Spleen (tissue), 7 donors: ENCODE measurements around the gene STAMBP.
"Not testable (repeated sequence)": the region's sequence is repeated elsewhere in the genome, so short reads cannot be mapped to it uniquely, and the experiment has no call there.

ENCODE experiments used
- POLR2A ChIP-seq, 3 donors: fragments of 450-650 bp; IDR thresholded peaks; one replicate each; pipeline ENCODE4 v1.5.1; 2017; ENCODE audit warnings: antibody characterized with exemption in 3 of 3, mild to moderate bottlenecking in 1 of 3
- TF ChIP-seq, protein P1 (sequence below), 11 experiments: fragments of 200-600 bp in 7 of 11; fragments of 450-650 bp in 4 of 11; sonication (generic) in 4 of 11; IDR thresholded peaks in 8 of 11; conservative IDR thresholded peaks in 3 of 11; 1 replicate in 7 of 11; 2 replicates in 4 of 11; pipeline versions ENCODE4 v1.4.0 to v1.8.0; 2016 to 2021; ENCODE audit warnings: antibody characterized with exemption in 11 of 11, inconsistent platforms in 4 of 11, mild to moderate bottlenecking in 1 of 11
- donor health status: DM: no; HTN: no; CAD: no; lungs with moderate emphysema.
- donor health status: DM: no; HTN: no; CAD: no.
- donor health status: DM: no; HTN: no; CAD: no.

DNA sequence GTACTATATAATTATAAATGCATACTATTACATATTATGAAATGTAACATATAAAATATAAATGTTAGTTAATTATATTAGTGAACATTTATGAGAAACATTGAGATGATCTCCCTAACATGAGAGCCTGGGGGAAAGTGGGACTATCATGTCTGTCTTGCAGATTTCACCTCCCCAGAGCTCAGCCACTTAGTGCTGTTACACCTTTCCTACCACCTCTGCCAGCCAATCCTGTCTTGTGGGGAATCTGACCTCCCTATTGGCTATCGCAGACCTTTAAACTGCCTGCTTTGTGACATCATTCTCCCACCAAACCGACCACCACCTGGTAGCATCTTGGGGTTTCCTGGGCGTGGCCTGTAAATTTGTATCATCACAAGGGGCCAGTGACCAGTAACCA, 44.9 kb upstream of the STAMBP start, which contains the start of gene C2orf78:
- TF ChIP-seq, protein P1, sequence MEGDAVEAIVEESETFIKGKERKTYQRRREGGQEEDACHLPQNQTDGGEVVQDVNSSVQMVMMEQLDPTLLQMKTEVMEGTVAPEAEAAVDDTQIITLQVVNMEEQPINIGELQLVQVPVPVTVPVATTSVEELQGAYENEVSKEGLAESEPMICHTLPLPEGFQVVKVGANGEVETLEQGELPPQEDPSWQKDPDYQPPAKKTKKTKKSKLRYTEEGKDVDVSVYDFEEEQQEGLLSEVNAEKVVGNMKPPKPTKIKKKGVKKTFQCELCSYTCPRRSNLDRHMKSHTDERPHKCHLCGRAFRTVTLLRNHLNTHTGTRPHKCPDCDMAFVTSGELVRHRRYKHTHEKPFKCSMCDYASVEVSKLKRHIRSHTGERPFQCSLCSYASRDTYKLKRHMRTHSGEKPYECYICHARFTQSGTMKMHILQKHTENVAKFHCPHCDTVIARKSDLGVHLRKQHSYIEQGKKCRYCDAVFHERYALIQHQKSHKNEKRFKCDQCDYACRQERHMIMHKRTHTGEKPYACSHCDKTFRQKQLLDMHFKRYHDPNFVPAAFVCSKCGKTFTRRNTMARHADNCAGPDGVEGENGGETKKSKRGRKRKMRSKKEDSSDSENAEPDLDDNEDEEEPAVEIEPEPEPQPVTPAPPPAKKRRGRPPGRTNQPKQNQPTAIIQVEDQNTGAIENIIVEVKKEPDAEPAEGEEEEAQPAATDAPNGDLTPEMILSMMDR (IDR thresholded peaks at IDR 0.05 in 8 of 11, conservative IDR thresholded peaks at IDR 0.05 in 3 of 11): not testable (repeated sequence)
- not testable (repeated sequence) for TF ChIP-seq POLR2A (IDR thresholded peaks at IDR 0.05)
